Femur (tissue), 1 donor: ENCODE measurements around the gene NBDY.

Experiments used
- DNase-seq: peaks from one replicate; pipeline ENCODE4 v3.0.0-alpha.2; 2017

NBDY gene

GRCh38 chrX:56786889-56787733 lies 58.1 kb downstream of the NBDY start:
- DNase-seq, result peak; percentile 1

- peak; percentile 10 for DNase-seq
Measured at GRCh38 chrX:56787734-56788152, 58.7 kb downstream of the NBDY start.

GRCh38 chrX:56788229-56788628 lies 59.2 kb downstream of the NBDY start:
- DNase-seq, result peak; percentile 36

GRCh38 chrX:56788717-56789122 lies 59.7 kb downstream of the NBDY start:
- peak; percentile 8 for DNase-seq

- peak; percentile 10 for DNase-seq
Measured at GRCh38 chrX:56789518-56790070, 60.6 kb downstream of the NBDY start.

- DNase-seq, result peak; percentile 3
Measured at GRCh38 chrX:56790778-56791177, 61.7 kb downstream of the NBDY start.

- no peak for DNase-seq
Measured at GRCh38 chrX:56791456-56791855, 62.4 kb downstream of the NBDY start.

GRCh38 chrX:56792270-56793111 lies 63.4 kb downstream of the NBDY start:
- DNase-seq, result peak; percentile 14

GRCh38 chrX:56793112-56793430 lies 64.0 kb downstream of the NBDY start:
- DNase-seq, result no peak

- peak; percentile 46 for DNase-seq
Measured at GRCh38 chrX:56793521-56794320, 64.7 kb downstream of the NBDY start.

- DNase-seq, result peak; percentile 8
Measured at GRCh38 chrX:56794404-56795230, 65.6 kb downstream of the NBDY start.

- DNase-seq, result peak; percentile 4
Measured at GRCh38 chrX:56795309-56795868, 66.3 kb downstream of the NBDY start.

GRCh38 chrX:56796641-56797395 lies 67.8 kb downstream of the NBDY start:
- peak; percentile 3 for DNase-seq

- DNase-seq, result peak; percentile 20
Measured at GRCh38 chrX:56797574-56798338, 68.7 kb downstream of the NBDY start.

- DNase-seq, result no peak
Measured at GRCh38 chrX:56798339-56798711, 69.3 kb downstream of the NBDY start.

GRCh38 chrX:56798866-56799758 lies 70.1 kb downstream of the NBDY start:
- peak; percentile 84 for DNase-seq

- peak; percentile 5 for DNase-seq
Measured at GRCh38 chrX:56800307-56800706, 71.3 kb downstream of the NBDY start.

GRCh38 chrX:56800801-56801200 lies 71.8 kb downstream of the NBDY start:
- DNase-seq, result peak; percentile 15

- DNase-seq, result peak; percentile 33
Measured at GRCh38 chrX:56802428-56802827, 73.4 kb downstream of the NBDY start.
